ENCODE data around the gene EXOC4.

Gene EXOC4

GRCh38 chr7:133682364-133683181 is 429.7 kb downstream of the EXOC4 start:
- H3K27ac ChIP-seq = no peak overlapping the region
- H3K9me3 ChIP-seq = no peaks in the 10 kb centered on the region
- intact Hi-C loops (cut with DNase I; ENCODE audit: low total_unique reads) = no loop called here
- H3K36me3 ChIP-seq = no peaks in the 10 kb centered on the region
- H3K4me3 ChIP-seq = no peak overlapping the region
- TF ChIP-seq, protein P1, sequence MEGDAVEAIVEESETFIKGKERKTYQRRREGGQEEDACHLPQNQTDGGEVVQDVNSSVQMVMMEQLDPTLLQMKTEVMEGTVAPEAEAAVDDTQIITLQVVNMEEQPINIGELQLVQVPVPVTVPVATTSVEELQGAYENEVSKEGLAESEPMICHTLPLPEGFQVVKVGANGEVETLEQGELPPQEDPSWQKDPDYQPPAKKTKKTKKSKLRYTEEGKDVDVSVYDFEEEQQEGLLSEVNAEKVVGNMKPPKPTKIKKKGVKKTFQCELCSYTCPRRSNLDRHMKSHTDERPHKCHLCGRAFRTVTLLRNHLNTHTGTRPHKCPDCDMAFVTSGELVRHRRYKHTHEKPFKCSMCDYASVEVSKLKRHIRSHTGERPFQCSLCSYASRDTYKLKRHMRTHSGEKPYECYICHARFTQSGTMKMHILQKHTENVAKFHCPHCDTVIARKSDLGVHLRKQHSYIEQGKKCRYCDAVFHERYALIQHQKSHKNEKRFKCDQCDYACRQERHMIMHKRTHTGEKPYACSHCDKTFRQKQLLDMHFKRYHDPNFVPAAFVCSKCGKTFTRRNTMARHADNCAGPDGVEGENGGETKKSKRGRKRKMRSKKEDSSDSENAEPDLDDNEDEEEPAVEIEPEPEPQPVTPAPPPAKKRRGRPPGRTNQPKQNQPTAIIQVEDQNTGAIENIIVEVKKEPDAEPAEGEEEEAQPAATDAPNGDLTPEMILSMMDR (IDR thresholded peaks at IDR 0.05) = no peak
- H3K4me1 ChIP-seq = no peaks in the 10 kb centered on the region
- DNase-seq = no peak
- H3K27me3 ChIP-seq = no peaks in the 10 kb centered on the region

DNA sequence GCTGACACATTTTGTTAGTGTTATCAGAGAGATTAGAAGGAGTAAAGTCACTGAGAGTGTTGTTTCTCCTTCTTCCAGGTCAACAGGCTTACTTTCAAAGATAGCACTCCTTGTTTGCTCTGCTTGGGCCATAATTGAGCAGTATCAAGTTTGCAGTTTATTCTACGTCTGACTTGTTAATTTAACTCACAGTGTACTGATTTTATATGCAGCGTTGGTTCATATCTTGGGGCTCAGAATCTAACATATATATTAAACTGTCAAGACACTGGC is 430.2 kb downstream of the EXOC4 start:
- Histone ChIP-seq H3K27me3 (no peaks in the 10 kb centered on the region), H3K9me3 (no peaks in the 10 kb centered on the region), H3K36me3 (no peaks in the 10 kb centered on the region), H3K4me3 (no peak overlapping the region), H3K27ac (no peak overlapping the region), H3K4me1 (no peaks in the 10 kb centered on the region)
- intact Hi-C loops (cut with DNase I; ENCODE audit: low total_unique reads) = no loop called here
- no peak for DNase-seq
- TF ChIP-seq, protein P1 (IDR thresholded peaks at IDR 0.05) = no peak

- intact Hi-C loops (cut with DNase I; ENCODE audit: low total_unique reads) = no loop called here
- Histone ChIP-seq H3K4me1 (peaks cover 0 to 12% (median 0%) of the 10 kb centered on the region in 4 donors), H3K9me3 (no peaks in the 10 kb centered on the region), H3K27me3 (no peaks in the 10 kb centered on the region), H3K36me3 (no peaks in the 10 kb centered on the region), H3K4me3 (no peak overlapping the region), H3K27ac (no peak overlapping the region)
- no peak for DNase-seq
- TF ChIP-seq, protein P1 (IDR thresholded peaks at IDR 0.05) = no peak
Measured at GRCh38 chr7:133688483-133689239, 435.8 kb downstream of the EXOC4 start.

GRCh38 chr7:133690740-133691139 is 437.9 kb downstream of the EXOC4 start:
- TF ChIP-seq, protein P1 (IDR thresholded peaks at IDR 0.05) = no peak
- DNase-seq = no peak
- intact Hi-C loops (cut with DNase I; ENCODE audit: low total_unique reads) = no loop called here

GRCh38 chr7:133691727-133692610 is 439.1 kb downstream of the EXOC4 start:
- Histone ChIP-seq H3K4me3 (no peak overlapping the region), H3K4me1 (peaks cover 0 to 12% (median 0%) of the 10 kb centered on the region in 4 donors)
- TF ChIP-seq, protein P1 (IDR thresholded peaks at IDR 0.05) = no peak

More at GRCh38 chr7:133690740-133691139, 437.9 kb downstream of the EXOC4 start:
- Histone ChIP-seq H3K9me3 (no peaks in the 10 kb centered on the region), H3K4me3 (no peak overlapping the region), H3K4me1 (peaks cover 0 to 12% (median 0%) of the 10 kb centered on the region in 4 donors), H3K27me3 (no peaks in the 10 kb centered on the region), H3K27ac (no peak overlapping the region), H3K36me3 (no peaks in the 10 kb centered on the region)

More at GRCh38 chr7:133691727-133692610, 439.1 kb downstream of the EXOC4 start:
- DNase-seq = no peak
- intact Hi-C loops (cut with DNase I; ENCODE audit: low total_unique reads) = no loop called here
- Histone ChIP-seq H3K27ac (no peak overlapping the region), H3K36me3 (no peaks in the 10 kb centered on the region), H3K9me3 (no peaks in the 10 kb centered on the region), H3K27me3 (no peaks in the 10 kb centered on the region)
